Body of pancreas (tissue), 4 donors: ENCODE results near the gene POTEH. TPM values are rescaled to one million over a fixed set of nuclear protein-coding genes. Genes with fewer than 3 reads are reported as not detected.
"Not testable (repeated sequence)": the region's sequence is repeated elsewhere in the genome, so short reads cannot be mapped to it uniquely, and the experiment has no call there.

Experiments
- ATAC-seq: fragments of 150-250 bp; one replicate; pipeline ENCODE4 v1.9.1; 2016
- DNase-seq, 4 donors: peaks; one replicate each; pipeline ENCODE4 v3.0.0-alpha.2; 2019
- H3K27ac ChIP-seq, 4 donors: fragments of 200-600 bp; sonication (generic); 1 replicate in 3 of 4; 2 replicates in 1 of 4; pipeline versions ENCODE4 v1.5.1 to v1.6.1; 2016 to 2019; ENCODE audit warnings: mild to moderate bottlenecking in 1 of 4, mixed read lengths in 1 of 4, moderate library complexity in 1 of 4
- H3K27me3 ChIP-seq, 2 donors: fragments of 200-600 bp; sonication (generic); one replicate each; pipeline ENCODE4 v1.6.0; 2016; ENCODE audit warnings: mild to moderate bottlenecking in 1 of 2
- H3K36me3 ChIP-seq, 2 donors: fragments of 200-600 bp; sonication (generic); replicated peaks in 1 of 2; 2 replicates each; pipeline ENCODE4 v1.5.1; 2016; ENCODE audit warnings: low read depth in 2 of 2; ENCODE audit not compliant: insufficient read depth in 1 of 2
- H3K4me1 ChIP-seq: fragments of 200-600 bp; sonication (generic); one replicate; pipeline ENCODE4 v1.6.0; 2016
- H3K4me3 ChIP-seq, 2 donors: fragments of 200-600 bp; sonication (generic); 1 replicate in 1 of 2; 2 replicates in 1 of 2; pipeline ENCODE4 v1.5.1; 2016 to 2019
- H3K9me3 ChIP-seq, 3 donors: fragments of 200-600 bp; sonication (generic); 1 replicate in 2 of 3; 2 replicates in 1 of 3; pipeline ENCODE4 v1.5.1; 2016
- WGBS, 2 donors: methylation state at CpG; one replicate each; pipeline ENCODE4 v1.1.5; 2017; 5-methylcytosine and 5-hydroxymethylcytosine counted together
- intact Hi-C: fragments of 100-400 bp; cut with DNase I; formaldehyde crosslinking; loops from one replicate; pipeline ENCODE4 v1.15.1; 2023
- total RNA-seq, 2 donors: library from RNA; depleted of rRNA; stranded (reverse); fragments of >200 nt; gene quantifications; one replicate each; pipeline ENCODE4 v1.1.0, GENCODE V29; 2016

Gene POTEH
- total RNA-seq, 2 donors from 2014 or later = not detected

- H3K27ac ChIP-seq, ATAC-seq, H3K4me3 ChIP-seq, H3K4me1 ChIP-seq, H3K9me3 ChIP-seq, H3K27me3 ChIP-seq, H3K36me3 ChIP-seq, DNase-seq, intact Hi-C loops: not testable (repeated sequence)
- WGBS, 2 donors = no CpG with 5 or more reads among the region's 4 CpGs
Observed at GRCh38 chr22:15685641-15686040, 4.2 kb upstream of the POTEH start.

- H3K4me1 ChIP-seq, H3K27ac ChIP-seq, intact Hi-C loops, DNase-seq, H3K9me3 ChIP-seq, H3K36me3 ChIP-seq, H3K27me3 ChIP-seq, ATAC-seq, H3K4me3 ChIP-seq: not testable (repeated sequence)
- WGBS, 2 donors = 100% methylated on average over 1 of the region's 3 CpGs; no CpG with 5 or more reads in 1 of the 2 donors
Observed at GRCh38 chr22:15687086-15687485, 2.7 kb upstream of the POTEH start.

- H3K27ac ChIP-seq, H3K9me3 ChIP-seq, H3K36me3 ChIP-seq, H3K27me3 ChIP-seq, DNase-seq, ATAC-seq, intact Hi-C loops, H3K4me3 ChIP-seq, H3K4me1 ChIP-seq: not testable (repeated sequence)
- no CpG with 5 or more reads among the region's 4 CpGs for WGBS, 2 donors
Observed at GRCh38 chr22:15687676-15688075, 2.1 kb upstream of the POTEH start.

- H3K4me3 ChIP-seq, H3K27ac ChIP-seq, H3K4me1 ChIP-seq, H3K9me3 ChIP-seq, DNase-seq, H3K36me3 ChIP-seq, intact Hi-C loops, ATAC-seq, H3K27me3 ChIP-seq: not testable (repeated sequence)
- 0% methylated on average over 1 of the region's 2 CpGs; no CpG with 5 or more reads in 1 of the 2 donors for WGBS, 2 donors
Observed at GRCh38 chr22:15688090-15688489, 1.7 kb upstream of the POTEH start.

- peak in 1 of 4 donors; percentile 2 for DNase-seq
- not testable (repeated sequence) for ATAC-seq
Observed at GRCh38 chr22:15689012-15689748, 646 bp upstream of the POTEH start.

GRCh38 chr22:15713600-15713999 is 23.8 kb downstream of the POTEH start:
- H3K4me1 ChIP-seq, H3K27me3 ChIP-seq, H3K4me3 ChIP-seq, H3K27ac ChIP-seq, DNase-seq, ATAC-seq, H3K36me3 ChIP-seq, H3K9me3 ChIP-seq, intact Hi-C loops: not testable (repeated sequence)
- 49 to 54% methylated on average over 3 to 4 of the region's 4 CpGs for WGBS, 2 donors

More at GRCh38 chr22:15689012-15689748, 646 bp upstream of the POTEH start:
- H3K36me3 ChIP-seq, H3K9me3 ChIP-seq, H3K27ac ChIP-seq, H3K4me1 ChIP-seq, intact Hi-C loops, H3K27me3 ChIP-seq, H3K4me3 ChIP-seq: not testable (repeated sequence)
- 79 to 84% methylated on average over 53 to 55 of the region's 77 CpGs for WGBS, 2 donors

- intact Hi-C loops = not testable (repeated sequence)
Observed at GRCh38 chr22:15714125-15714524, 24.3 kb downstream of the POTEH start.

GRCh38 chr22:15721884-15722283 is 32.1 kb downstream of the POTEH start:
- H3K9me3 ChIP-seq, H3K4me1 ChIP-seq, intact Hi-C loops, H3K27me3 ChIP-seq, H3K4me3 ChIP-seq, ATAC-seq, H3K27ac ChIP-seq, H3K36me3 ChIP-seq, DNase-seq: not testable (repeated sequence)
- no CpG with 5 or more reads among the region's 18 CpGs for WGBS, 2 donors

More at GRCh38 chr22:15714125-15714524, 24.3 kb downstream of the POTEH start:
- H3K4me3 ChIP-seq, H3K27me3 ChIP-seq, H3K36me3 ChIP-seq, H3K27ac ChIP-seq, H3K9me3 ChIP-seq, ATAC-seq, H3K4me1 ChIP-seq, DNase-seq: not testable (repeated sequence)
- WGBS, 2 donors = 35 to 47% methylated on average over 1 to 2 of the region's 2 CpGs

GRCh38 chr22:15729209-15729917 is 39.5 kb downstream of the POTEH start:
- H3K27ac ChIP-seq, intact Hi-C loops, ATAC-seq, DNase-seq, H3K27me3 ChIP-seq, H3K9me3 ChIP-seq, H3K4me3 ChIP-seq, H3K36me3 ChIP-seq, H3K4me1 ChIP-seq: not testable (repeated sequence)
- 28 to 61% methylated on average over 4 to 13 of the region's 19 CpGs for WGBS, 2 donors

- DNase-seq, H3K27me3 ChIP-seq, H3K4me1 ChIP-seq, H3K4me3 ChIP-seq, H3K36me3 ChIP-seq, ATAC-seq, H3K9me3 ChIP-seq, intact Hi-C loops, H3K27ac ChIP-seq: not testable (repeated sequence)
- WGBS, 2 donors = no CpG with 5 or more reads among the region's 8 CpGs
Observed at GRCh38 chr22:15731023-15731422, 41.2 kb downstream of the POTEH start.

- ATAC-seq, H3K27me3 ChIP-seq, H3K4me3 ChIP-seq, H3K4me1 ChIP-seq, H3K36me3 ChIP-seq, H3K9me3 ChIP-seq, intact Hi-C loops, H3K27ac ChIP-seq, DNase-seq: not testable (repeated sequence)
- WGBS, 2 donors = 46 to 58% methylated on average over 4 to 5 of the region's 6 CpGs
Observed at GRCh38 chr22:15734411-15734810, 44.6 kb downstream of the POTEH start.
